Muscle of arm (tissue), 12 donors: ENCODE measurements around the gene CFAP73. TPM values are rescaled to one million over a fixed set of nuclear protein-coding genes. Genes with fewer than 3 reads are reported as not detected.
A peak's percentile ranks its signal among the peaks of the same experiment; 100 is the strongest.
"Not testable (repeated sequence)": the region's sequence is repeated elsewhere in the genome, so short reads cannot be mapped to it uniquely, and the experiment has no call there.

ENCODE experiments used
- DNase-seq: peaks from one replicate; pipeline ENCODE4 v3.0.0-alpha.2; 2013
- polyA plus RNA-seq, 12 donors: library from polyadenylated mRNA; unstranded; fragments of 120-200 nt; gene quantifications; one replicate each; pipeline ENCODE4 v1.2.1, GENCODE V29; 2013; ENCODE audit not compliant: insufficient read length in 12 of 12

Gene CFAP73
- polyA plus RNA-seq, 12 donors = 0.14 to 0.65 (median 0.17) TPM; not detected in 9

- not testable (repeated sequence) for DNase-seq
Observed at GRCh38 chr12:113141716-113142115, 7.8 kb upstream of the CFAP73 start.

GRCh38 chr12:113142173-113142885 lies 7.2 kb upstream of the CFAP73 start:
- no peak for DNase-seq

- DNase-seq = no peak
Observed at GRCh38 chr12:113142886-113143332, 6.6 kb upstream of the CFAP73 start.

GRCh38 chr12:113143959-113144358 lies 5.6 kb upstream of the CFAP73 start:
- DNase-seq = no peak

GRCh38 chr12:113144806-113145205 lies 4.7 kb upstream of the CFAP73 start:
- no peak for DNase-seq

GRCh38 chr12:113145720-113146551 lies 3.6 kb upstream of the CFAP73 start:
- DNase-seq = no peak

GRCh38 chr12:113146999-113147398 lies 2.5 kb upstream of the CFAP73 start:
- no peak for DNase-seq

- DNase-seq = no peak
Observed at GRCh38 chr12:113151655-113152054, 2.1 kb downstream of the CFAP73 start.

- no peak for DNase-seq
Observed at GRCh38 chr12:113152196-113152834, 2.8 kb downstream of the CFAP73 start.

GRCh38 chr12:113152835-113153814 lies 3.6 kb downstream of the CFAP73 start:
- DNase-seq = peak; percentile 68

- no peak for DNase-seq
Observed at GRCh38 chr12:113154351-113154973, 4.9 kb downstream of the CFAP73 start.

GRCh38 chr12:113155060-113155459 lies 5.5 kb downstream of the CFAP73 start:
- no peak for DNase-seq

- DNase-seq = no peak
Observed at GRCh38 chr12:113155646-113156045, 6.1 kb downstream of the CFAP73 start.

- no peak for DNase-seq
Observed at GRCh38 chr12:113157218-113157859, 7.8 kb downstream of the CFAP73 start.

GRCh38 chr12:113158439-113159203 lies 9.1 kb downstream of the CFAP73 start:
- DNase-seq = no peak

- no peak for DNase-seq
Observed at GRCh38 chr12:113159937-113160336, 10.4 kb downstream of the CFAP73 start.

GRCh38 chr12:113161415-113162016 lies 12.0 kb downstream of the CFAP73 start:
- DNase-seq = no peak

GRCh38 chr12:113162102-113163029 lies 12.8 kb downstream of the CFAP73 start:
- no peak for DNase-seq
